Upper lobe of left lung (tissue), 6 donors: Measurements from ENCODE around the gene GNAI2. TPM values are rescaled to one million over a fixed set of nuclear protein-coding genes. Genes with fewer than 3 reads are reported as not detected.
A peak's percentile ranks its signal among the peaks of the same experiment; 100 is the strongest.

Source experiments
- ATAC-seq, 2 donors: fragments of 200-7000 bp; cut with Tn5 transposase; one replicate each; pipeline ENCODE4 v1.9.1; 2022; ENCODE audit warnings: mild to moderate bottlenecking in 2 of 2, moderate library complexity in 2 of 2; ENCODE audit not compliant: low FRiP score in 2 of 2
- DNase-seq, 2 donors: peaks; one replicate each; pipeline ENCODE4 v3.0.0-alpha.2; 2019 to 2020
- H3K27ac ChIP-seq, 4 donors: fragments of 200-600 bp; sonication (generic); one replicate each; pipeline ENCODE4 v1.5.1; 2016 to 2019
- H3K27me3 ChIP-seq, 4 donors: fragments of 200-600 bp; sonication (generic); one replicate each; pipeline ENCODE4 v1.5.1; 2017 to 2019
- H3K36me3 ChIP-seq, 4 donors: fragments of 200-600 bp; sonication (generic); one replicate each; pipeline ENCODE4 v1.5.1; 2016 to 2019
- H3K4me1 ChIP-seq, 4 donors: fragments of 200-600 bp; sonication (generic); one replicate each; pipeline ENCODE4 v1.5.1; 2018 to 2019
- H3K4me3 ChIP-seq, 4 donors: fragments of 200-600 bp; sonication (generic); one replicate each; pipeline ENCODE4 v1.5.1; 2017 to 2019; ENCODE audit warnings: mild to moderate bottlenecking in 2 of 4, moderate library complexity in 1 of 4
- H3K9me3 ChIP-seq, 4 donors: fragments of 200-600 bp; sonication (generic); one replicate each; pipeline ENCODE4 v1.5.1; 2018 to 2019
- EP300 ChIP-seq, 4 donors: sonication (generic); formaldehyde crosslinking; IDR thresholded peaks; one replicate each; pipeline ENCODE4 v1.5.1; 2017; ENCODE audit warnings: antibody characterized with exemption in 4 of 4, control low read depth in 2 of 4
- POLR2A ChIP-seq, 4 donors: fragments of 450-650 bp; IDR thresholded peaks; one replicate each; pipeline ENCODE4 v1.5.1; 2016 to 2017; ENCODE audit warnings: antibody characterized with exemption in 4 of 4, mild to moderate bottlenecking in 2 of 4
- POLR2AphosphoS5 ChIP-seq, 2 donors: sonication (generic); formaldehyde crosslinking; IDR thresholded peaks; one replicate each; pipeline ENCODE4 v1.5.1; 2017; ENCODE audit warnings: antibody characterized with exemption in 2 of 2
- WGBS, 2 donors: methylation state at CpG; one replicate each; pipeline ENCODE4 v1.1.5; 2017 to 2018; 5-methylcytosine and 5-hydroxymethylcytosine counted together
- total RNA-seq, 6 donors: library from RNA; depleted of rRNA in 4 of 6; stranded (reverse); fragments of >200 nt in 4 of 6; gene quantifications; one replicate each; pipeline versions ENCODE4 v1.1.0 to v1.2.1, GENCODE V29; 2016 to 2021
- TF ChIP-seq, protein P1 (sequence below), 6 experiments: fragments of 450-650 bp in 4 of 6; fragments of 200-600 bp in 2 of 6; sonication (generic) in 2 of 6; IDR thresholded peaks; one replicate each; pipeline ENCODE4 v1.5.1; 2016 to 2019; ENCODE audit warnings: antibody characterized with exemption in 6 of 6
- donor health status: DM: no; HTN: no; CAD: no; lungs with moderate emphysema.
- donor health status: DM: no; HTN: yes; CAD: no; lungs with severe emphysema.

GNAI2 gene
- total RNA-seq = 100 to 1,000 TPM; 191 to 440 (median 295) TPM

DNA sequence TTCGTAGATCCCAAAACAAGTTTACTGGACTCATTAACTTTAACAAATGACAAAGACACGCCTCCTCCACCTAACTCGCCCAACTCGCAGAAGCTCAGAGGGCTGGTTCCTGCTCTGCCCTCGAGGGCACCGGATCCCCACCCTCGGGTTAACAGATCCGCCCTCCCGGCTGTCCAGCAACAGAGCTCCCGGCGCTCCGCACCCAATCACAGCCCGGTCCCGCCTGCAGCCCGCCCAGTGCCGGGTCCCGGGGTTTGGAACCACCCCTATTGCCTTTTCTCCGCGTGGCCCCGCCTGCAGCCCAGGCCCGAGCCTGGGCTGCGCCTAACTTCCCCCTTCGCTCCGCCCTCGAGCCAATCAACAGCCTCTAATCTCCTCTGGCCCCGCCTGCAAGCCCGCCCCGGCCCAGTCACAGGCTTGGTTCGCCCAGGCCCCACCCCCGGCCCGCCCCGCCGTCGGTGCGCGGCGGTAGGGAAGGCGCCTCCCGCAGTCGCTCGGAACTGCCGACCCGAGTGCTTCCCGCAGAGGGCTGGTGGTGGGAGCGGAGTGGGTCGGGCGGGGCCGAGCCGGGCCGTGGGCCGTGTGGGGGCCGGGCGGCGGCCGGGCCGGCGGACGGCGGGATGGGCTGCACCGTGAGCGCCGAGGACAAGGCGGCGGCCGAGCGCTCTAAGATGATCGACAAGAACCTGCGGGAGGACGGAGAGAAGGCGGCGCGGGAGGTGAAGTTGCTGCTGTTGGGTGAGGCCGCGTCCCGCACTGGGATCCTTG is at the start of gene GNAI2:
GNAI2 (plus strand) TSS at position 489 of the 768 bp plus-strand sequence; CDS start at position 621, 132 bp downstream.
- TF ChIP-seq, protein P1, sequence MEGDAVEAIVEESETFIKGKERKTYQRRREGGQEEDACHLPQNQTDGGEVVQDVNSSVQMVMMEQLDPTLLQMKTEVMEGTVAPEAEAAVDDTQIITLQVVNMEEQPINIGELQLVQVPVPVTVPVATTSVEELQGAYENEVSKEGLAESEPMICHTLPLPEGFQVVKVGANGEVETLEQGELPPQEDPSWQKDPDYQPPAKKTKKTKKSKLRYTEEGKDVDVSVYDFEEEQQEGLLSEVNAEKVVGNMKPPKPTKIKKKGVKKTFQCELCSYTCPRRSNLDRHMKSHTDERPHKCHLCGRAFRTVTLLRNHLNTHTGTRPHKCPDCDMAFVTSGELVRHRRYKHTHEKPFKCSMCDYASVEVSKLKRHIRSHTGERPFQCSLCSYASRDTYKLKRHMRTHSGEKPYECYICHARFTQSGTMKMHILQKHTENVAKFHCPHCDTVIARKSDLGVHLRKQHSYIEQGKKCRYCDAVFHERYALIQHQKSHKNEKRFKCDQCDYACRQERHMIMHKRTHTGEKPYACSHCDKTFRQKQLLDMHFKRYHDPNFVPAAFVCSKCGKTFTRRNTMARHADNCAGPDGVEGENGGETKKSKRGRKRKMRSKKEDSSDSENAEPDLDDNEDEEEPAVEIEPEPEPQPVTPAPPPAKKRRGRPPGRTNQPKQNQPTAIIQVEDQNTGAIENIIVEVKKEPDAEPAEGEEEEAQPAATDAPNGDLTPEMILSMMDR (IDR thresholded peaks at IDR 0.05) = peak in 3 of 6 experiments; percentile 35 to 40 (median 36)
- TF ChIP-seq POLR2AphosphoS5 (IDR thresholded peaks at IDR 0.05) (peak; percentile 90 to 99), POLR2A (IDR thresholded peaks at IDR 0.05) (peak in 3 of 4 donors; percentile 90 to 99 (median 94)), EP300 (IDR thresholded peaks at IDR 0.05) (no peak)
- DNase-seq (peak; percentile 99 to 100), ATAC-seq (peak; percentile 95 to 98)
- WGBS, 2 donors = 0 to 2% methylated on average over 27 to 49 of the region's 75 CpGs
- peaks cover 0 to 15% (median 7%) of the 10 kb centered on the region in 4 donors for H3K36me3 ChIP-seq
- no peaks in the 10 kb centered on the region for H3K9me3 ChIP-seq
- H3K4me3 ChIP-seq = peak within 1 kb of the TSS; percentile 86 to 94 (median 90)
- peak within 1 kb of the TSS; percentile 94 to 98 (median 95) for H3K27ac ChIP-seq
- no peaks in the 10 kb centered on the region for H3K27me3 ChIP-seq
- peaks cover 39 to 51% (median 47%) of the 10 kb centered on the region in 4 donors for H3K4me1 ChIP-seq

- DNase-seq (peak in 1 of 2 donors; percentile 68), ATAC-seq (no peak)
- WGBS, 2 donors = 93% methylated on average over 18 of the region's 19 CpGs; no CpG with 5 or more reads in 1 of the 2 donors
- H3K27me3 ChIP-seq = peaks cover 0 to 1% (median under 1%) of the 10 kb centered on the region in 4 donors
- H3K4me3 ChIP-seq = no peak overlapping the region
- H3K4me1 ChIP-seq = peaks cover 0 to 11% (median 3%) of the 10 kb centered on the region in 4 donors
- H3K36me3 ChIP-seq = peaks cover 0 to 59% (median 28%) of the 10 kb centered on the region in 4 donors
- TF ChIP-seq, protein P1 (IDR thresholded peaks at IDR 0.05) = no peak
- no peak for TF ChIP-seq POLR2AphosphoS5 (IDR thresholded peaks at IDR 0.05)
- TF ChIP-seq EP300 (IDR thresholded peaks at IDR 0.05) = no peak
- no peak for TF ChIP-seq POLR2A (IDR thresholded peaks at IDR 0.05)
- H3K27ac ChIP-seq = no peak overlapping the region
- no peaks in the 10 kb centered on the region for H3K9me3 ChIP-seq
Measured at GRCh38 chr3:50187750-50188149, 48.3 kb upstream of the GNAI2 start.

GRCh38 chr3:50189274-50189673 is 46.7 kb upstream of the GNAI2 start:
- Histone ChIP-seq H3K9me3 (no peaks in the 10 kb centered on the region), H3K36me3 (peaks cover 0 to 44% (median 18%) of the 10 kb centered on the region in 4 donors), H3K4me3 (no peak overlapping the region), H3K27ac (peak overlapping the region in 1 of 4 donors; percentile 28), H3K27me3 (peaks cover 2 to 16% (median 12%) of the 10 kb centered on the region in 4 donors), H3K4me1 (peaks cover 6 to 23% (median 15%) of the 10 kb centered on the region in 4 donors)
- no peak for TF ChIP-seq POLR2A (IDR thresholded peaks at IDR 0.05)
- no peak for TF ChIP-seq EP300 (IDR thresholded peaks at IDR 0.05)
- TF ChIP-seq POLR2AphosphoS5 (IDR thresholded peaks at IDR 0.05) = peak in 1 of 2 donors; percentile 45
- TF ChIP-seq, protein P1 (IDR thresholded peaks at IDR 0.05) = peak; percentile 66 to 83 (median 76)
- ATAC-seq = peak; percentile 22 to 58
- peak in 1 of 2 donors; percentile 74 for DNase-seq
- WGBS, 2 donors = 12 to 26% methylated on average over 3 to 5 of the region's 5 CpGs

DNA sequence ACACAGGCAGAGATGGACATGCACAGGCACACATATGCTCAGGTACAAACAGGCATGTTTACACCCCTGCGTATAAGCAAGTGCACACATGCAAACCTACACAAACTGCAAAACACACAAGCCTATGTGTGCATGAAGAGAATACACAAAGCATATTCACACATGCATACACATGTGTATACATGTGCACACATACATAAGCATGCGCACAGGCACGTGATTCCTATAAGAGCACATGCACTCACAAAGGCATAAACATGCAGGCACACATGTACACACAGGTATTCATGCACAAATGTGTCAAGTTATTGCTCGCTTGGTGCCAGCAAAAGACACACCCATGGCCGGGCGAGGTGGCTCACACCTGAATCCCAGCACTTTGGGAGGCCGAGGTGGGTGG is 46.0 kb upstream of the GNAI2 start:
- 85 to 94% methylated on average over 6 to 7 of the region's 7 CpGs for WGBS, 2 donors

More for the DNA sequence above, 46.0 kb upstream of the GNAI2 start:
- Histone ChIP-seq H3K36me3 (peaks cover 0 to 37% (median 13%) of the 10 kb centered on the region in 4 donors), H3K4me1 (peaks cover 12 to 28% (median 21%) of the 10 kb centered on the region in 4 donors), H3K27me3 (peaks cover 2 to 22% (median 14%) of the 10 kb centered on the region in 4 donors), H3K9me3 (no peaks in the 10 kb centered on the region), H3K4me3 (no peak overlapping the region), H3K27ac (no peak overlapping the region)
- ATAC-seq = no peak
- peak in 1 of 2 donors; percentile 41 for TF ChIP-seq POLR2AphosphoS5 (IDR thresholded peaks at IDR 0.05)
- TF ChIP-seq POLR2A (IDR thresholded peaks at IDR 0.05) = no peak
- DNase-seq = no peak
